GM10248 (cell line): Measurements from ENCODE around the gene PPME1.

Experiments used
- CTCF ChIA-PET: fragments of 300-600 bp; sonication (Branson Sonifier 250); formaldehyde crosslinking; extraction: SDS; loops from one replicate; lab custom pipeline; 2021; ENCODE audit warnings: antibody characterized with exemption; lab: Yijun Ruan, JAX
- POLR2A ChIA-PET: fragments of 350-650 bp; sonication (Branson Sonifier 250); formaldehyde crosslinking; extraction: SDS; loops from one replicate; lab custom pipeline; 2020; ENCODE audit warnings: antibody characterized with exemption; lab: Yijun Ruan, JAX
- DNase-seq: peaks from one replicate; pipeline ENCODE4 v3.0.0; 2012; ENCODE audit errors: extremely low spot score
- TF ChIP-seq, protein P1 (sequence below): IDR thresholded peaks from 2 replicates; pipeline ENCODE4 v1.5.1; 2012; ENCODE audit warnings: mild to moderate bottlenecking, low read depth; ENCODE audit errors: extremely low read depth, missing control alignments, control extremely low read depth

The PPME1 gene

DNA sequence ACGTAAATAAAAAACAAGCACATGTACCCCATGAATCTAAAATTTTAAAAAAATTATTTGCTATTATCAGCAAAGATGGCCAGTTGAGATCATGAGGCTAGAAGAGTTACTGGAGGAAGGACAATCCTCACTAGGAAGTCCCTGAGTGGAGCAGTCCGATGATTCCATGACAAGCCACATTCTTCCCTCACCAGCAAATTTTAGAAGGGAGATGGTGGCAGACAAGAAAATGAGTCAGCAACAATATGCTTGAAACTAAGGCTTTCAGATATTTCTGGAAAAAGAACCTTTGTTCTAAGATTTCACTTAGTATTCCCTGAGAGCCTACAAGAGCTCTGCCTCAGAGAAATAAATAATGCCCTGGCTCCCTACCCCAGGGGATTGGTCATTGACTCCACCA, 105.5 kb downstream of the PPME1 start:
- ChIA-PET CTCF (interaction anchor here (1.2 to 1.9 kb wide), 2 partner anchors 21 to 22 kb away, joined by 3 to 6 read pairs; no protein-coding TSS in a partner anchor), POLR2A (no interaction called here)
- TF ChIP-seq, protein P1, sequence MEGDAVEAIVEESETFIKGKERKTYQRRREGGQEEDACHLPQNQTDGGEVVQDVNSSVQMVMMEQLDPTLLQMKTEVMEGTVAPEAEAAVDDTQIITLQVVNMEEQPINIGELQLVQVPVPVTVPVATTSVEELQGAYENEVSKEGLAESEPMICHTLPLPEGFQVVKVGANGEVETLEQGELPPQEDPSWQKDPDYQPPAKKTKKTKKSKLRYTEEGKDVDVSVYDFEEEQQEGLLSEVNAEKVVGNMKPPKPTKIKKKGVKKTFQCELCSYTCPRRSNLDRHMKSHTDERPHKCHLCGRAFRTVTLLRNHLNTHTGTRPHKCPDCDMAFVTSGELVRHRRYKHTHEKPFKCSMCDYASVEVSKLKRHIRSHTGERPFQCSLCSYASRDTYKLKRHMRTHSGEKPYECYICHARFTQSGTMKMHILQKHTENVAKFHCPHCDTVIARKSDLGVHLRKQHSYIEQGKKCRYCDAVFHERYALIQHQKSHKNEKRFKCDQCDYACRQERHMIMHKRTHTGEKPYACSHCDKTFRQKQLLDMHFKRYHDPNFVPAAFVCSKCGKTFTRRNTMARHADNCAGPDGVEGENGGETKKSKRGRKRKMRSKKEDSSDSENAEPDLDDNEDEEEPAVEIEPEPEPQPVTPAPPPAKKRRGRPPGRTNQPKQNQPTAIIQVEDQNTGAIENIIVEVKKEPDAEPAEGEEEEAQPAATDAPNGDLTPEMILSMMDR, result no peak
- DNase-seq, result no peak

DNA sequence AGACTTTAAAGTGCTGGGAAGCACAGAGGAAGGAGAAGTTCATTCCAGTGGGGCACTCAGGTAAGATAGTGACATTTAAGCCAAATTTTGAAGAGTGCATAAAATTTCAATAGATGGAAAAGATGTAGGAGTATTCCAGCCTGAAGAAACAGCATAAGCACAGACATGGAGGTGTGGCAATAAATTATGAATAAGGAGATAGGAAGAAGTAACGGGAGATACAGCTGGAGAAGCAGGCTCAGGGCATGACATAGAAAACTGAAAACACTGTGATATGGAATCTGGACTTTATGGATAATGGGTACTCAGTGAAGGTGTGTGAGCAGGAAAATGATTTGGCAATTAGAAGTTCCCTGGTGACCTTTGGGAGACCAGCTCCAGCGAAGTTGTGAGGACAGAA, 107.0 kb downstream of the PPME1 start:
- TF ChIP-seq, protein P1, result no peak
- no peak for DNase-seq
- CTCF ChIA-PET, result interaction anchor here (2.1 kb wide), 1 partner anchor 23 kb away, joined by 6 read pairs; no protein-coding TSS in a partner anchor
- POLR2A ChIA-PET, result no interaction called here

DNA sequence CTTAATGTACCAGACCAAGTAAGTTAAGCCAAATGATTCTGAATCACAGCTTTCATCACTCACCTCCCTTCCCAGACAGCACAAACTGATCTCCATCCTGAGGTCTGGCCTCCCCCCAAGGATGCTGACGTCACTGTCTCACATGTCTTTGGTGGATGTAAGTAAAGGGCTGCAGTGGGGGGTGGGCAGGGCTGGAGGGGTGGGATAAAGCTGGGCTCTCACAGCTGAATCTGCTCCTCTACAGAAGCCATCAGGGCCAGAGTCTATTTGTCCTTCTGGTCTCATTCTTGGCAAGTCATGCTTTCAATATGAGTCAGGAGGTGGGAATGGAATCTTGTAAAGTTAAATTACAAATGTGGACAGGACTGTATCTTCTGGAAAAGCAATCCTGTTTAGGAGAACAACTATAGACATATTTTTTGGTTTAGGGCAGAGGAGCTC, 107.7 kb downstream of the PPME1 start:
- TF ChIP-seq, protein P1, result no peak
- ChIA-PET CTCF (interaction anchor here (1.2 to 2.1 kb wide), 2 partner anchors 9 to 23 kb away, joined by 3 to 6 read pairs; no protein-coding TSS in a partner anchor), POLR2A (no interaction called here)
- DNase-seq, result no peak

DNA sequence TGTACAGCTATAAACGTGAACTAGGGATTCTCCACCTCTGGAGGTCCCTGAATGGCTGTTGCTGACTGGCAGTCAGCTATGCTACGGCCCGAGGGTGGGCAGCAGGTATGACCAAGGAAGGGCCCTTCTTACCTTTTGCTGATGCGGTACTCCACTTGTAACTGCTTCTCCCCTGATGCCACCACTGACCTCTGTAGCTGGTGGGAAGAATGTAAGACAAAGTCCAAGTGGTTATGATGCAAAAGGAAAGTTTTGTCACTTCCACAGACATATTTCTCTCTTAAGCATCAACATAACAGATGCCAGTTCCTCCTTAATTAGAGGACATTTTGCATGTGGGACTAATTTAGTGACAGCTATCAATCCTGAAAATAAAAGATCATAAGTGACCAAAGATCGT, 108.2 kb downstream of the PPME1 start:
- no peak for DNase-seq
- CTCF ChIA-PET, result interaction anchor here (1.2 to 2.1 kb wide), 2 partner anchors 10 to 24 kb away, joined by 3 to 6 read pairs; no protein-coding TSS in a partner anchor
- TF ChIP-seq, protein P1, result no peak
- POLR2A ChIA-PET, result no interaction called here

DNA sequence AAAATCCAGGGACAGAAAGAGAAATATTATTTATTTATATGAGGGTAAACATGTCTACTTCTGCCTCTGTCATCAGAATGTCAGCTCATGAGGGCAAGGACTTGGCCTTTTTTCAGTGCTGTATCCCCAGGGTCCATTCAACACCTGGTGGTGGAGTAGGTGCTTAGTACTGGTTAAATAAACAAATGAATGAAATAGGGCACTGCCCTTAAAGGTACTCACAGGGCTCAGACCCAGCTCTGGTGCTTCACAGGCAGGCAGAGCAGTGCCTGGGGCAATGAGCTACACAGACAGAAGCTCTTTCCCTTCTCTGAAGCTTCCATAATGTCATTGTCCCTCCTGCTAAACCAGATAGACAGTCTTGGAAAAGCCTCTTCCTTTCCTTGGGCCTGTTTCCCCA, 109.4 kb downstream of the PPME1 start:
- POLR2A ChIA-PET, result no interaction called here
- DNase-seq, result no peak
- CTCF ChIA-PET, result no interaction called here

DNA sequence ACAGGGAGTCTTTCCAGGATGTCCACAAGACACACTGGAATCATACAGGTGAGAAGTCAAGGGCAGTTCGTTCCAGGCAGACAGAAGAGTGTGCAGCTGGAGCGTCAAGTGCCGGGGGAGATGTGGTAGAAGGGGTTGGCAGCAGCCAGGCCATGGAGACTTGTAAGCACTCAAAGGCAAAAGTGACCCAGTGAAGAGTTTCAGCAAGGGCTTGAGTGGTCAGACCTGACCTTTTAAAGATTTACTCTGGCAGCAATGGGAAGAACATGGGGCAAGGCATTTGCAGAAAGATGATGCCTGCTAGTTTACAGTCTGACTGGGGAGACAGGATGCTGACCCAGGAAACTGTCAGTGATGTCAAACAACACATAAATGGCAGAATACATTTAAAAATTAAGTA, 111.3 kb downstream of the PPME1 start:
- TF ChIP-seq, protein P1, result no peak
- CTCF ChIA-PET, result interaction anchor here (1.3 kb wide), 1 partner anchor 27 kb away, joined by 3 read pairs; no protein-coding TSS in a partner anchor
- POLR2A ChIA-PET, result interaction anchor here (0.5 kb wide), 1 partner anchor 1038 kb away, joined by 6 read pairs; no protein-coding TSS in a partner anchor
- no peak for DNase-seq

More for the DNA sequence above, 109.4 kb downstream of the PPME1 start:
- TF ChIP-seq, protein P1, result no peak
